GM19023 (cell line): Measurements from ENCODE around the gene CORO2A.

ENCODE experiments used
- ATAC-seq: cut with Tn5 transposase; IDR thresholded peaks from one replicate; pipeline ENCODE4 v1.9.1; 2021; ENCODE audit warnings: mild to moderate bottlenecking, moderate library complexity; ENCODE audit not compliant: unreplicated experiment

The CORO2A gene, protein sequence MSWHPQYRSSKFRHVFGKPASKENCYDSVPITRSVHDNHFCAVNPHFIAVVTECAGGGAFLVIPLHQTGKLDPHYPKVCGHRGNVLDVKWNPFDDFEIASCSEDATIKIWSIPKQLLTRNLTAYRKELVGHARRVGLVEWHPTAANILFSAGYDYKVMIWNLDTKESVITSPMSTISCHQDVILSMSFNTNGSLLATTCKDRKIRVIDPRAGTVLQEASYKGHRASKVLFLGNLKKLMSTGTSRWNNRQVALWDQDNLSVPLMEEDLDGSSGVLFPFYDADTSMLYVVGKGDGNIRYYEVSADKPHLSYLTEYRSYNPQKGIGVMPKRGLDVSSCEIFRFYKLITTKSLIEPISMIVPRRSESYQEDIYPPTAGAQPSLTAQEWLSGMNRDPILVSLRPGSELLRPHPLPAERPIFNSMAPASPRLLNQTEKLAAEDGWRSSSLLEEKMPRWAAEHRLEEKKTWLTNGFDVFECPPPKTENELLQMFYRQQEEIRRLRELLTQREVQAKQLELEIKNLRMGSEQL

DNA sequence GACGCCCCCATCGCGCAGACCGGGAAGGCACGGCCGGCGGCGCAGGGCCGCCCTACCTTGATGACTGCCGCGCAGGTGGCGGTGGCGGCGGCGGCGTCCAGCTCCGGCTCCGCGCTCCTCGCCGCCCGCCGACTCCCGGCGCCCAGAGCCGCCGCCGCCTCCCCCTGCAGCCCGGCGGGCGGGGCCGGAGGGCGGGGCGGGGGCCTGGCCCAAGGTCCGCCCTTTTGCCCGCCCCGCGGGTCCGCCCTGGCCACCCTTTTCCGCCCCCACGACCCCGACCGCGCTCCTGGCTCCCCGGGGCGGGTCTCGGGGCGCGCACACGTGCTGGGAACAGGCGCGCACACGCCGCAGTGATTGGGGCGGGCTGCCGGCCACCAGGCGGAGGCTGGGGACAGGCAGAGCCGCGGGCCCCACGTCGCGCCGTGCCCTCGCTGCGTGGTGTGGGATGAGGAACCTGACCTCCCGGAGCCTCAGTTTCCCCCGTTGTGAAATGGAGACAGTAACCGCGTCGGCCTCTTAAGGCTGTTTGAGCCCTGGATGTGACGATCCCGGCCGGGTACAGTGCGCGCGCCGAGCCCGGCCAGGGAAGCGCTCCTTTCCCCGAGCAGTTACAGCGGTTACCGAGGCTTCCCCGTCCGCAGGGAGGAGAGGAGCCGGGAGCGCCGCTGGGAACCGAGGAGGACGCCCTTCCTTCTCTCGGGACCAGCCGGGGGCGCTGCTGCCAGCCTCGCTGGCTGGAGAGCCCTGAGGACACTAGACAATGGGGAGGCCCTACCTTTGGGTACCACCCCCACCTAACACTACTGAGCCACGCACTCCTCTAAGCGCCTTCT lies at the start of gene CORO2A:
TSS of gene CORO2A (minus strand) at position 135 of the 833 bp plus-strand sequence. CDS start 34,977 bp downstream, outside the sequence.
- peak; percentile 62 for ATAC-seq

DNA sequence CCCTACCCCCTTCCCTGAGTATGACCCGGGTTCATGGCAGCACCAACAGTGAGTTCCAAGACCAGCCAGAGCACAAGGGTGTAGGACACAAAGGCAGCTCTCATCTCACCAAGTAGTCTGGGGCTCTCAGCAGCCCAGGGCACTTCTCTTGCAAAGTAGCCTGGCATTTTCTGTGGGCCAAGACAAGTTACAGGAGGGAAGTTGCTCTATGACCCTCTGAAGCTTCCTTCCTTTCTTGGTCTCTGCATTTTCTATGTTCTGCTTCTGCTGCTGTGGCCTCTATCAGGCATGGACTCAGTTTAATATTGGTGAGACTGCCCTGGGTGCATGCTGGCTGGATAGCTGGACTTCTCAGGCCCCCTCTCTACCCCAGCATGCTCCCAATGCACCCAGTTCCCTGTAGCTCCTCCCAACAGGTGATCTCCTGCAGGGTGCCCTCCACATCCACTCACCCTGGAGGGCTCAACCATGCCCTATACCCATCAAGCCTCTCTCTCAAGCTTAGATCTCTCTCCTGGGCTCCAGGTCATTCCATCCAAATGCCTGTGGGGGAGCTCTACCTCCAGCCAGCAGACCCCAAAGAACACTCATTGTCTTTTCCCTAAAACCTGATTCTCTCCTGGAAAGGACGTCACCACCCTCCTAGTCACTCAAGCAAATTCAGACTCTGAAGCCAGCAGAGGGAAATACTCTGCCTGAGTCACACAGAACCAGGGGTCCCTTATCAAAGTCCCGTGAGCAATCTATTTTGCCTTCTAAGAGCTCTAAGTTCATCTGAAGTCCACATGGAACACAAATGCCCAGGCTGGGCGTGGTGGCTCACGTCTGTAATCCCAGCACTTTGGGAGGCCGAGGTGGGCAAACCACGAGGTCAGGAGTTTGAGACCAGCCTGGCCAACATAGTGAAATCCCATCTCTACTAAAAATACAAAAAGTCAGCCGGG lies 49.2 kb upstream of the CORO2A start:
- ATAC-seq = no peak

DNA sequence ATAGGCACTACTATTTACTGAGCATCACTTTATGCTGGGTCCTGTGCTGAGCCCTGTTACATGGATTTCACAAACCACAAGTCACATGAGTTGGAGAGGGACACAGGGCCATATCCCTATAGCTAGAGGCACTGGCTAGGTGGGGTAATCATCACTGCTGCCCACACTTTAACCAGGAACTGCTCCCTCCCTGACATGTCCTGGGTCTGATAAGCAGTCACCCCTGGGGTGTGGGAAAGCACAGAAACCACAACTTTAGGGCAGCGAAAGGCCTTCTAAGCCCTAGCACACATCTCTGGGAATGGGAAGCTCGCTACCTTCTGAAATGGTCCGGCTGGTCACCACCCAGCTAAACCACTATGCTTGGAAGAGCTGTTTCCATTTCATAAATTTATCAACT lies 48.0 kb upstream of the CORO2A start:
- ATAC-seq = no peak

DNA sequence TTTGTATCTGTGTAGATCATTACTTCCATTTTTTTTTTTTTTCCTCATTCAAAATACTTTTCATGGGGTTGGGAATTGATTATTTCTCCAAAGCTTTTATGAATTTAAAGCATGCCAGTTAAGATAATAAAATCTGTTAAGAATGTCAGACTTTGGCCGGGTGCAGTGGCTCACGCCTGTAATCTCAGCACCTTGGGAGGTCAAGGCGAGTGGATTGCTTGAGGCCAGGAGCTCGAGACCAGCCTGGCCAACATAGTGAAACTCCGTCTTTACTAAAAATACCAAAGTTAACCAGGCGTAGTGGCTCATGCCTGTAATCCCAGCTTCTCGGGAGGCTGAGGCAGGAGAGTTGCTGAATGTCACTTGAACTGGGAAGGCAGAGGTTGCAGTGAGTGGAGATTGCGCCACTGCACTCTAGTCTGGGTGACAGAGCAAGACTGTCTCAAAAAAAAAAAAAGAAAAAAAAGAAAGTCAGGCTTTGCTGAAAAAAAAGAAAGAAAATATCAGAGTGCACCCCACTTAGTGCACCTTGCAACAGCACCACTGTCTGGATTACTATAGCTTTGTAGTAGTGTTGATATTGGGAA lies 44.6 kb upstream of the CORO2A start:
- no peak for ATAC-seq

DNA sequence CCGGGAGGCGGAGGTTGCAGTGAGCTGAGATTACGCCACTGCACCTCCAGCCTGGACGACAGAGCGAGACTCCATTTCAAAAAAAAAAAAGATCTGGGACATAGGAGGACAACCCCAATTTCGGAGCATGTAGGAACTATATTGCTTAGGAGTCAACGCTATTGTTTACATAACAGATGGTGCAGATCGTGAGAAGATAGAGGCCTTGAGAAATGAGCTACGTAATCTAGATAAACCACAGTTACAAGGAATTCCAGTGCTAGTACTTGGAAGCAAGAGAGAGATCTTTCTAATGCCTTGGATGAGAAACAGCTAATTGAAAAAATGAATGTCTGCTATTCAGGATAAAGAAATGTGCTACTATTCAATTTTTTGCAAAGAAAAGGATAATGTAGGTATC lies 42.7 kb upstream of the CORO2A start:
- no peak for ATAC-seq

DNA sequence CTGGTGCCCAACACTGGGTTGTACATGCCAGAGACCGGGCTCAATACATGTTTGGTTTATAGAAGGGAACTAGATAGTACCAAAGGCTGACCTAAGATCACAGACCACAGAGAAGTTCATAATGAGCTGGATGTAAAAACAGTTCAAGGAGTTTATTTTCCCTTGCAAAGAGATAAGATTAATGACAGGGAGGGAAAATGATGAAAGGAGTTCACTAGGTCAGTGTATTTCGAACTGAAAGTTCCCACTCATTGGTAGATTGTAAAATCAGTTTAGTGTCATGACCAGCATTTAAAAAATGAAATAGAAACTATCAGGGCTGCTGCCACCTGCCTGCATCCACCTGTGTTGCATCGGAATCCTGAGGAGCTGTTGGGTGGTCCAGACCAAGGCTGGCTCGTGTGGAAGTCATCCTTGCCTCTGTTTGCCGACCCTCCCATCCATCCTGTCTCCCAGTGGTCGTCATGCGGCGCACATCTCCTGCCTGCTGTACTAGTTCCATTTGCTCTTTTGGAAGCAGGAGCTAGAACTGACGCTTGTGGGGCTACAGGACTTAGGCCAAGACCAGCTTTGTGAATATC lies 41.9 kb upstream of the CORO2A start:
- ATAC-seq = no peak

DNA sequence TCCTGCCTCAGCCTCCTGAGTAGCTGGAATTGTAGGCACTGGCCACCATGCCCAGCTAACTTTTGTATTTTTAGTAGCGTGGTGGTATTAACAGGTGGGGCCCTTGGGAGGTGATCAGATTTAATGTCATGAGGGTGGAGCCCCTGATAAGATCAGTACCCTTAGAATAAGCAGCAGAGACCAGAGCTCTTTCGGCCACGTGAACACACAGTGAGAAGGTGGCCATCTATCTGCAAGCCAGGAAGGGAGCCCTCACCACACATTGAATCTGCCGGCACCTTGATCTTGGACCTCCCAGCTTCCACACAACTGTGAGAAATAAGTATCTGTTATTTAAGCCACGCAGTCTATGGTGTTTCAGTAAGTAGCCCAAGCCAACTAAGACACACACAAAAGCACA lies 40.5 kb upstream of the CORO2A start:
- no peak for ATAC-seq

DNA sequence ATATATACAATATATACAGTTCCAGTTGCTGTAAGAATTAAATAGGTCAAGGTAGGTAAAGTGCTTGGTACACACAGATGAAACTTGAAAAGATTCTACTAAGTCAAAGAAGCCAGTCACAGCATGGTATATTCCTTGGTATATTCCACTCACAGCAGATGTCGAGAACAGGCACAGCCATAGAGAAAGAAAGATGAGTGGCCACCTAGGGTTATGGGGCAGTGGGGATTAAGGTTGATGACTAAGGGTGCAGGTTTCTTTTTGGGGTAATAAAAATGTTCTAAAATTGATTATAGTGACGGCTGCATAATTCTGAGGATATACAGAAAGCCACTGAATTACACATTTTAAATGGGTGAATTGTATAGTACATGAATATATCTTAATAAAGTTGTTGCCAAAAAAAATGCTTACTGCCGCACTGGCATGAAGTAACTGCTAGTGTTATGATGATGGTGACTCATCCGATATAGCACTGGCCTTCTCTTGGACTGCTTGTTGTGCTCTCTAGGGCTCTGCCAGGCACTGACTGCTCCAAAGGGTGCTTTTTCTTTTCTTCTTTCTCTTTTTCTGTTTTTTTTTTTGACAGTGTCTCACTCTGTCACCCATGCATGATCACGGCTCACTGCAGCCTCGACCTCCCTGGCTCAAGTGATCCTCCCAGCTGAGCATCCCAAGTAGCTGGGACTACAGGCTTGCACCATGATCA lies 39.5 kb upstream of the CORO2A start:
- no peak for ATAC-seq

DNA sequence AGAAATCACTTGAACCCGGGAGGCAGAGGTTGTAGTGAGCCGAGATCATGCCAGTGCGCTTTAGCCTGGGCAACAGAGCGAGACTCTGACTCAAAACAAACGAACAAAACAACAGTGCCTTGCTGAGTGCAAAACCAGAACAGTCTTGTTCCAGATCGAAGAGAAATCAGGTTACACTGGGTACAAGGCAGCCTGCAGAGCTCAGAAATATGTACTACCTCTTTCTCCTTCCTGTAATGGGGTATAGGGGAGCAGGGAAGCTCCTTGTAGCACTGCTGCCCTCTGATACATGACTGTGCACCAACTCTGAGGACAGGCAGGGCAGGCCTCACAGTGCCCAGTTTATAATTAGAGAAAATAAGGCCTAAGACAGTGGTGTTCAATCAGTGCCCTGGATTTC lies 38.4 kb upstream of the CORO2A start:
- no peak for ATAC-seq

DNA sequence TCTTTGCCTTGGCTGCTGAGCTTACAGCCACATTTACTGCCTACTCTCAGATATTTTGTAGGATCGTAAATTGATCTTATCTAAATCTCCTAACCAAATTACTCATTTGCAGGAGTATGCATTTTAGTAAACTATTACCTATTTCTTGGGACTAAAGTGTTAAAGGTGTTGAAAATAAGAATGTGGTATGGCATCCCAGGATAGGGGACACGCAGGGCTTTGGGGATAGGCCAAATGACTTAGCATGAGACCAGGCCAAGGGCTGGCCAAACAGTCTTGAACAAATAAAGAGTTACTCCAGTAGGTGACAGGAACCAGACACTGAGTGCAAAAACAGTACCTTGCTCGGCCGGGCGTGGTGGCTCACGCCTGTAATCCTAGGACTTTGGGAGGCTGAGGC lies 37.9 kb upstream of the CORO2A start:
- ATAC-seq = no peak

DNA sequence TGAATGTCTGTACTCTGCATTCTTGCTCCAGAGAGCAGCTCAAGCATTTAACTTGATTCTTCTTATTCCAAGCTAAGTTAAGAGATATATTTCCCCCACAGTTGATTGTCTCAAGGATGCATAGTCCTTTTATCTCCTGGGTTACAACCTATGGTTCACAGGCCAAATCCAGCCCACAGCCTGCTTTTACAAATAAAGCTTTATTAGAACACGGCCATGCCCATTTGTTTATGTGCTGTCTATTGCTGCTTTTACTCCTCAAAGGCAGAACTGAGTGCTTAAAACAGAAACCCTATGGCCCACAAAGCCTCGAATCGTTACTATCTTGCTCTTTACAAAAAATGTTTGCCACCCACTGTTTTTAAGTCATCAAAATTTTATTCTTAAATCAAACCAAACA lies 37.2 kb upstream of the CORO2A start:
- no peak for ATAC-seq

DNA sequence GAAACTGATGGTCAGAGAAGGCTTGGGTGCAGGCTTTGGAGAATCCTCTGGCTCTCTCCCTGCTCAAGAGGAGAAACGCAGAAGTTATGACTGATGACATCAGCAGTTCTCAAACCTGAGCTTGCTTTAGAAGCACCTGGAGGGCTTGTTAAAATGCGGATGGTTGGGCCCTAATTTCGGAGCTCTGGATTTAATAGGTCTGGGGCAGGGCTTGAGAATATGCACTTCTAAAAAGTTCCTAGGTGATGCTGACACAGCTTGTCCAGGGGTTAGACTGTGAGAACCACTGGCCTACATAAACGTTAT lies 36.6 kb upstream of the CORO2A start:
- no peak for ATAC-seq

DNA sequence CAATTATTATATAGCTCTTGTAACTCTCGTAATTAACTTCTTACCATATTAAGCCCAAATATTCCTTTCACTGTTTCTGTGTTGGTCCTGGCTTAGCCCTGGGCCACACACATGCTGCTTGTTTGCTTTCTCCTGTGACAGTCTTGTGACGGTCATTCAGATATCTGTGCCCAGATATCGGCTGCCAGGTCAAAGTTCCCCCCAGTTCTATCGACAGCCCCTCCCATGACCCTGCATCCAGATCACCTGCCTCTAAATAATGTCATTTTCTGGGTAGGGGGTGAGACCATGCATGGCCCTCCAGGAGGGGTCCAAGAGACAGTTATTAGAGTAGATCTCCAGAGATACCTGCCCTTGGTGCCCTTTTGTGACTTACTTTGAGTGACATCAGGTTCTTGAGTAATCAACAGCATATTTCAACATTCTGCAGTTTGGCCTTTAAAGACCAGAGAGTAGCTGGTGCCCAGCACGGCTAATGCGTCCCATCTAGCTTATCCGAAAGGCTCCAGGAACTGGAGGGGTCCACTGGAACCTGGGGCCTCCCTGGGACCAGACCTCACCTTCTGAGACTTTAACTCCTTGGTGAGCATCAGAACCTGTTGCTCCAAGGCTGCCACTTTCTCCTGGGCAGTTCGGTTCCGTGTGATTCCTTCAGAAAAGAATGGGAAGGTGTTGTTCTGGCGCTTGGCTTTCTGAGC lies 36.1 kb upstream of the CORO2A start:
- ATAC-seq = no peak

DNA sequence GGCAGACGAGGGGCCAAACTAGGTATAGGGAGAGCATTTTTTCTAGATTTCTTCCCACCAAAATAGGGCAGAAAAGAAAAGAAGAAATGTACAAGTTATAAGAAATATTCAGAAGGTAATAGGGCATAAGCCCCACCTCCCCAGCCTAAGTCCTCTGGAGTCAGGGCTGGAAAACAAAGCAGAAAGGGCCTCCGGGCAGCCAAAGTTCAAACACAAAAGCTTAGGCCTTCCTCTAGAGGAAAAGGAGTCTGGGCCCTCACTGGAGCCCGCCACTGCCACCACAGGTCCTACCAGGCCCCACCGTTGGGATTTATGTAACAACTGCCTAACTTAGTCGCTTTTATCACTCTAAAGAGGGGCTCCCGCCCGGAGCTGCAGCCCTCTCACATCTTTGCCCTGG lies 35.4 kb upstream of the CORO2A start:
- ATAC-seq = no peak

DNA sequence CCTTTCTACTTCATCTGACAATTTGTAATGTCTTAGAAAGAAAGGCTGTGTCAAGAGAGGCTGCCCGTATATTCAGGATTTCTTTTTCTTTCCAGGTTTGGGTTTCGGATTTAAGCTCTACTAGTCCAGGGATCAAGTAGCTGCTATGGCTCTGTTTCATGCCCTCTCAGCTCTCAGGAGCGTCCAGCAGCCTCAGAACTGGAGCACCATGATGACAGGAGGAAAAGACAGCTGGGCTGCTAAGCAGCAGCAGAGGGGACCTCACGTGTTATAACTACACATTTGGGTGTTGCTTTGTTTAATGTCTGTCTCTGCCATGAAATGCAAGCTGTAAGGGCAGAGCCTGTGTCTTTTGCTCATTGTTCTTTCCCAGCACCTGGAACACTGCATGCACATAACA lies 34.5 kb upstream of the CORO2A start:
- no peak for ATAC-seq

DNA sequence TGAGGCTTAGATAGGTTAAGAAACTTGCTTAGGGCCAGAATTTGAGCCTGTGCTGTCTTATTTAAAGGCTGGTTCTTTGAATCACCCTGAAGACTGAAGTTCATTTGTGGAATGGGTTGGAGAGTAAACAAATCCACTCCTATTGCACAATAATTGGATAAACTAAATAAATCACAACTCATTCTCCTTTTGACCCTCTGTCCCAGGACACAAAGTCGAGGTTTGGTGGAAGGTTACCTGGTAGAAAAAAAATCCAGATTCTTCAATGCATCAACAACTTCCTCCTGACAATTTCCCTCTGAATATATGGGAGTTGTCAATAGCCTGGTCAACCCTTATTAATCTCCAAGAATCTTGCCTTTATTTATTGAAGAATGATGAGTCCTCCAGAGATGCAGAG lies 34.1 kb upstream of the CORO2A start:
- no peak for ATAC-seq

DNA sequence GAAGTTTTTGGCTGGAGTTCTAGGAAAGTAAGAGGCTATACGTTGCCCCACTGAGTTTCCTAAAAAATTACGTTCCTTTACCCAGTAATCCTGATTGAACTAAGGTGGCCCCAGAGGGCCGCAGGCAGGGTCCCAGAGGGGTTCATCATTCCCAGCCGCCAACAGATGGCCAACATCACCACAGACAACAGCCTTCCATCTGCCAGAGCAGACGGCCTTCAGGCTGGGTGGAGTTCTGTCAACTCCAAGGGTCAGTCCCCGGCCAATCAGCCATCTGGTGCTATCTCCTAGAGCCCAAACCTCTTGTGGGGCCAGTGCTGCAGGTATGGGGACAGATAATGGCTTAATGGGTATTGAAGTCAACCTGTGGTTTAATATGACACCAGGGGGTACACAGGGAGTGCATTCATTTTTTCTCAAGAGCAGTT lies 32.6 kb upstream of the CORO2A start:
- no peak for ATAC-seq

DNA sequence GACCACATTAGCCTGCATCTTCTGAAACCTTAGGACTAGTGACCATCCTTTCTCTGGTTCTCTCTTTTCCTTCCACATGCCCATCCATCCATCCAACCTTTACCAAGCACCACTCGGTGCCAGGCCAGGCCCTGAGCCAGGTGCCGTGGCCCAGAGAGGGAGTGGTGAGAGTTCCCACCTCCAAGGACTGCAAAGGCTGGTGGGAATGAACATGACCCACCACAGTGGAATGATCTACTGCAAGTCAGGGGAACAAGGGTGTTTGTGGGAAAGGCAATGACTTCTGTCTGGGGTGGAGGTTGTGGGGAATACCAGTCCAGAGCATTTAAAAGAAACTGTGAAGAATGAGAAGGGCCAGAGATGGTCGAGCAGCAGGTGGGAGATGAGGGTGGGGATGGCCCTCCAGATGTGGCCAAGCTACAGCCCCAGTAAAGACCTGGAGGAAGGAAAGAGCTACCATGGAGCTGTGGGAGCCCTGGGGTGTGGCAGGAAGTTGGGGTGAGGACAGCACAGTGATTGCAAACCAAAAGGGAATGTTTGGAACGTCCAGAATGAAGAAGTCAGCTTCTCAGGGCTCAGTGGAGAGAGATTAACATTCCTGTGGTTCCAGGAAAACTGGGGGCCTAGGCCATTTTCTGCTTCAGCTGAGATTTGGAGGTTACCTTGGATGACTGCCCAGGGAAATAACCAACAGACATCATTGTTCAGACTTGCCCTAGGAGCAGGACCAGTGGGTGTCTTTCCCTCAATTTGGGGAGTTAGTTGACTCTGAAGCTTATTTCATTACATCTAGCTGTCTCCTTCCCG lies 30.7 kb upstream of the CORO2A start:
- ATAC-seq = no peak
